K562 (cell line): ENCODE measurements around the gene MAP3K4. TPM values are rescaled to one million over a fixed set of nuclear protein-coding genes. Genes with fewer than 3 reads are reported as not detected.

Experiments used
- ATAC-seq: fragments of 200-7000 bp; cut with Tn5 transposase; 3 replicates; pipeline ENCODE4 v1.9.1; 2020; ENCODE audit warnings: moderate library complexity
- BruUV-seq: library from RNA; stranded (reverse); fragments of 400-500 nt; replicated peaks from 2 replicates; lab custom pipeline; 2021; lab: Mats Ljungman, UMichigan
- CTCF ChIA-PET: fragments of 300-600 bp; formaldehyde crosslinking; extraction: SDS; loops from one replicate; lab custom pipeline; 2021; ENCODE audit warnings: low intra/inter-chr PET ratio; lab: Yijun Ruan, JAX
- POLR2A ChIA-PET: fragments of 300-600, 350-650 bp; sonication (Branson Sonifier 250); formaldehyde crosslinking; extraction: SDS; loops from one replicate; lab custom pipeline; 2021; ENCODE audit warnings: antibody characterized with exemption, inconsistent platforms; lab: Yijun Ruan, JAX
- DNase-seq, 4 experiments: peaks; one replicate each; pipeline versions ENCODE4 v3.0.0 to v3.0.0-alpha.2; 2011 to 2018; ENCODE audit warnings: low spot score in 3 of 4, mixed read lengths in 3 of 4; ENCODE audit errors: extremely low read depth in 1 of 4
- FAIRE-seq: peaks from 2 replicates; lab custom pipeline; 2011; peaks lifted over from hg19 to GRCh38; lab: Jason Lieb, UNC
- H2AFZ ChIP-seq: 2 replicates; pipeline ENCODE4 v1.6.0; 2011; ENCODE audit warnings: low read depth, low read length, control low read depth, inconsistent platforms
- H3K27ac ChIP-seq: fragments of 200-600 bp; 3 replicates; pipeline ENCODE4 v1.8.0; 2011; ENCODE audit warnings: low read depth, mild to moderate bottlenecking, control low read depth, inconsistent platforms, low read length, moderate library complexity, mixed read lengths; ENCODE audit errors: extremely low read depth
- H3K27me3 ChIP-seq, 2 experiments: fragments of 300-600 bp in 1 of 2; 2 replicates in 1 of 2; 3 replicates in 1 of 2; pipeline versions ENCODE4 v1.6.0 to v1.8.0; 2011; ENCODE audit warnings: inconsistent platforms in 2 of 2, low read length in 2 of 2, mild to moderate bottlenecking in 1 of 2, mixed read lengths in 1 of 2, moderate library complexity in 1 of 2; ENCODE audit not compliant: control insufficient read depth in 2 of 2, insufficient read depth in 2 of 2
- H3K36me3 ChIP-seq: fragments of 300-600 bp; 3 replicates; pipeline ENCODE4 v1.8.0; 2011; ENCODE audit warnings: mild to moderate bottlenecking, low read length, inconsistent platforms; ENCODE audit not compliant: control insufficient read depth, insufficient read depth
- H3K4me1 ChIP-seq, 2 experiments: fragments of 200-600 bp in 1 of 2; replicated peaks in 1 of 2; 2 replicates in 1 of 2; 3 replicates in 1 of 2; pipeline versions ENCODE4 v1.5.1 to v1.8.0; 2011; ENCODE audit warnings: inconsistent platforms in 2 of 2, low read length in 2 of 2, mild to moderate bottlenecking in 1 of 2, mixed read lengths in 1 of 2, moderate library complexity in 1 of 2; ENCODE audit not compliant: control insufficient read depth in 2 of 2, insufficient read depth in 2 of 2
- H3K4me2 ChIP-seq: 2 replicates; pipeline ENCODE4 v1.6.1; 2011; ENCODE audit warnings: low read length, control low read depth, inconsistent platforms, mixed read lengths; ENCODE audit not compliant: insufficient read depth
- H3K4me3 ChIP-seq: fragments of 200-600 bp; sonication (generic), shearing (Covaris generic); 2 replicates; pipeline ENCODE4 v1.5.1; 2016; ENCODE audit warnings: control low read depth, inconsistent platforms
- H3K79me2 ChIP-seq: fragments of 200-600 bp; 3 replicates; pipeline ENCODE4 v1.8.0; 2011; ENCODE audit warnings: low read length, inconsistent platforms; ENCODE audit not compliant: control insufficient read depth, insufficient read depth
- H3K9ac ChIP-seq, 2 experiments: 2 replicates each; pipeline versions ENCODE4 v1.6.0 to v1.6.1; 2011; ENCODE audit warnings: low read depth in 2 of 2, low read length in 2 of 2, control low read depth in 1 of 2, inconsistent platforms in 1 of 2, mild to moderate bottlenecking in 1 of 2, mixed read lengths in 1 of 2; ENCODE audit not compliant: insufficient read depth in 1 of 2
- H3K9me1 ChIP-seq: one replicate; pipeline ENCODE4 v1.6.0; 2011; ENCODE audit warnings: inconsistent platforms, mild to moderate bottlenecking, low read length, moderate library complexity; ENCODE audit not compliant: control insufficient read depth, insufficient read depth
- H3K9me3 ChIP-seq: replicated peaks from 2 replicates; pipeline ENCODE4 v1.5.1; 2011; ENCODE audit warnings: low read depth, low read length, inconsistent platforms; ENCODE audit not compliant: control insufficient read depth, insufficient read depth
- H4K20me1 ChIP-seq: replicated peaks from 2 replicates; pipeline ENCODE4 v1.6.1; 2011; ENCODE audit warnings: low read length, inconsistent platforms, mixed read lengths; ENCODE audit not compliant: control insufficient read depth, insufficient read depth
- JUND ChIP-seq, 2 experiments: IDR thresholded peaks; 2 replicates in 1 of 2; 3 replicates in 1 of 2; pipeline ENCODE4 v1.6.1; 2011; ENCODE audit warnings: borderline replicate concordance in 2 of 2, low read depth in 2 of 2, low read length in 2 of 2, improper control_type of control experiment in 1 of 2, missing biosample characterization in 1 of 2, missing genetic modification characterization in 1 of 2, missing genetic modification reagents in 1 of 2
- RBM22 ChIP-seq: fragments of 200-400 bp; formaldehyde crosslinking; IDR thresholded peaks from 2 replicates; pipeline ENCODE4 v1.6.1; 2018; ENCODE audit warnings: low read length, low read depth; ENCODE audit not compliant: poor library complexity, severe bottlenecking
- XRCC5 ChIP-seq: fragments of 200-400 bp; formaldehyde crosslinking; IDR thresholded peaks from 2 replicates; pipeline ENCODE4 v1.6.1; 2017; ENCODE audit warnings: low read depth, mild to moderate bottlenecking, low read length
- ZNF431 ChIP-seq: sonication (generic); formaldehyde crosslinking; IDR thresholded peaks from 2 replicates; pipeline ENCODE4 v1.8.0; 2022; ENCODE audit warnings: mild to moderate bottlenecking, missing genetic modification reagents
- ZNF507 ChIP-seq: conservative IDR thresholded peaks from 2 replicates; pipeline ENCODE4 v1.6.1; 2017; ENCODE audit warnings: missing genetic modification characterization, missing compliant biosample characterization
- WGBS: fragments of 100-300 bp; shearing (Covaris generic); methylation state at CpG from one replicate; pipeline ENCODE4 v1.1.6; 2016; ENCODE audit warnings: low coverage, mixed read lengths; ENCODE audit not compliant: insufficient coverage; ENCODE audit errors: missing lambda C conversion rate; 5-methylcytosine and 5-hydroxymethylcytosine counted together
- in situ Hi-C: fragments of 300-500 bp; cut with MboI; formaldehyde crosslinking; loops from 4 replicates; pipeline ENCODE4 v1.15.0; 2018; ENCODE audit warnings: inconsistent platforms, mixed read lengths
- intact Hi-C: fragments of 100-400 bp; cut with micrococcal nuclease; formaldehyde crosslinking; loops from 2 replicates; pipeline ENCODE4 v1.14.2; 2022
- polyA plus RNA-seq, 8 experiments: library from polyadenylated mRNA; depleted of rRNA in 4 of 8; stranded (reverse) in 5 of 8; unstranded in 3 of 8; fragments of >200 nt; fragmentation: Nextera tagmentation in 2 of 8; fragmentation: Illumina TruSeq in 1 of 8; extraction: Ambion mirVana in 2 of 8; extraction: Trizol in 1 of 8; gene quantifications; 2 replicates each; pipeline versions ENCODE4 v1.2.1 to v1.2.3, GENCODE V29; 2011 to 2014; ENCODE audit warnings: inconsistent platforms in 1 of 8, missing spikeins in 1 of 8
- total RNA-seq, 7 experiments: library from RNA; depleted of rRNA in 6 of 7; stranded (reverse); fragments of >200 nt in 6 of 7; fragmentation: Illumina TruSeq in 2 of 7; extraction: Trizol in 2 of 7; gene quantifications; 2 replicates each; pipeline versions ENCODE4 v1.2.1 to v1.2.3, GENCODE V29; 2011 to 2021; ENCODE audit warnings: low replicate concordance in 1 of 7
- TF ChIP-seq, protein P1 (sequence below), 2 experiments: fragments of 450-650 bp; formaldehyde crosslinking in 1 of 2; IDR thresholded peaks; 2 replicates each; pipeline versions ENCODE4 v1.4.0 to v1.6.1; 2014 to 2020; ENCODE audit warnings: mild to moderate bottlenecking in 2 of 2, borderline replicate concordance in 1 of 2, low read depth in 1 of 2

MAP3K4 gene
- total and polyA plus RNA-seq, 9 of the 15 experiments (the other 6 are each of a cell fraction or from before 2014, with no cell fraction given) = 21.0 to 77.2 (median 48.9) TPM

DNA sequence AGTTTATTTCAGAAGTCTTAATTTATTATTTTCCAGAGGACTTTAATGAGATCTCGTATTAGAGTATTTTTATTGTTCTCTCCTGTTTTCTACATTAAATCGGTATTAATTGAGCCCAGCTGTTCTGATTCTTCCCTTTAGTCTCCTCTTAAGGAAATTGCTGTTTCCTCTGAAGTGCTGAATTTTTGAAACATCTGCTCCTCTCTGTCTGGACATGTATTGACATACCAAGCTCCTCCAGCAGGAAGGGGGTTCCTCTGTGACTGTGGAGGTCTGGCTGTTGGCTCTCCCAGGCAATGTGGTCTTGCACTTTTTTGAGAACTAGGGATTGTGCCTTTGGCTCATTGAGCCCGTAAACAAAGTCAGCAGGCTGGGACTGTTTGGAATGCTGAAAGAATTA lies 74.9 kb downstream of the MAP3K4 start:
- 80% methylated on average over 3 of the region's 3 CpGs for WGBS
- Histone ChIP-seq H2AFZ (no peak overlapping the region), H3K9ac (no peak overlapping the region), H3K4me2 (no peak overlapping the region), H3K36me3 (peaks cover 11% of the 10 kb centered on the region; the same call in 2 of the 3 replicates), H4K20me1 (no peaks in the 10 kb centered on the region), H3K79me2 (peaks cover 30% of the 10 kb centered on the region; the same call in 2 of the 3 replicates), H3K4me3 (no peak overlapping the region), H3K9me1 (no peaks in the 10 kb centered on the region)
- no TSS peak for BruUV-seq
- in situ Hi-C loops = no loop called here
- CTCF ChIA-PET = no interaction called here
- TF ChIP-seq ZNF431 (CRISPR knock-in tag) = 0 out of 2 replicates have a peak, but pooled peaks have one; percentile 64
- TF ChIP-seq ZNF507 (tag) = no peak
- TF ChIP-seq RBM22 = no peak
- TF ChIP-seq, all 486 proteins: peak for 1
- no peaks in the 10 kb centered on the region for H3K27me3 ChIP-seq
- H3K27ac ChIP-seq = no peak overlapping the region
- no peaks in the 10 kb centered on the region; a peak in 1 of 5 replicates for H3K4me1 ChIP-seq
- intact Hi-C loops = no loop called here
- ATAC-seq (no peak), FAIRE-seq (no peak), DNase-seq (no peak)
- H3K9me3 ChIP-seq = 0 out of 2 replicates have a peak, but pooled peaks cover under 1% of the 10 kb centered on the region
- POLR2A ChIA-PET = interaction anchor here (0.7 to 2.2 kb wide), 2 partner anchors 9 to 68 kb away, joined by 3 to 7 read pairs; no protein-coding TSS in a partner anchor

DNA sequence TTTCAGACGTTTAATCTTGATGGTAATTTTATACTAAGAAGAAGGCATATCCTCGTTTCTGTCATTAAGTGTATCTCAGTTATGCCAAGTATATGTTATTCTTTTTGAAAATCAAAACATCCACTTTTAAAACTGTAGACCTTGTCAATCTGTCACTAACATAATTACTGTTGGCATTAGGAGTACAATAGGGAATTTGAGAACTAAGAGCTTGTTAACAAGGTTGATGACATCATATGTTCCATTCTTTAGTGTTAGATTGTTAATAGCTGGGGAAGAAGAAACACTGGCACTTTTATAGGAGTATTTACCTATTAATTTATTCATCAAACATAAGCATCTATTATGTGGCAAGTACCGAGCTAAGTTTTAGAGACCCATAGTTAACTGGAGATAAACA lies 76.2 kb downstream of the MAP3K4 start:
- Histone ChIP-seq H3K36me3 (peaks cover 21% of the 10 kb centered on the region), H3K9me1 (no peaks in the 10 kb centered on the region), H3K9me3 (no peaks in the 10 kb centered on the region), H3K27me3 (no peaks in the 10 kb centered on the region), H2AFZ (no peak overlapping the region), H4K20me1 (no peaks in the 10 kb centered on the region), H3K27ac (no peak overlapping the region), H3K4me3 (no peak overlapping the region), H3K4me2 (no peak overlapping the region), H3K9ac (no peak overlapping the region), H3K79me2 (peaks cover 20% of the 10 kb centered on the region; the same call in 1 of the 3 replicates), H3K4me1 (no peaks in the 10 kb centered on the region; a peak in 1 of 5 replicates)
- intact Hi-C loops = no loop called here
- ATAC-seq = no peak
- no peak for FAIRE-seq
- BruUV-seq = no TSS peak
- no peak for DNase-seq
- 55% methylated on average over 3 of the region's 3 CpGs for WGBS
- CTCF ChIA-PET = no interaction called here
- POLR2A ChIA-PET = interaction anchor here (1.3 to 2.2 kb wide), 2 partner anchors 10 to 35 kb away, joined by 3 to 7 read pairs; no protein-coding TSS in a partner anchor
- in situ Hi-C loops = no loop called here
- no peak for TF ChIP-seq XRCC5
- TF ChIP-seq, protein P1, sequence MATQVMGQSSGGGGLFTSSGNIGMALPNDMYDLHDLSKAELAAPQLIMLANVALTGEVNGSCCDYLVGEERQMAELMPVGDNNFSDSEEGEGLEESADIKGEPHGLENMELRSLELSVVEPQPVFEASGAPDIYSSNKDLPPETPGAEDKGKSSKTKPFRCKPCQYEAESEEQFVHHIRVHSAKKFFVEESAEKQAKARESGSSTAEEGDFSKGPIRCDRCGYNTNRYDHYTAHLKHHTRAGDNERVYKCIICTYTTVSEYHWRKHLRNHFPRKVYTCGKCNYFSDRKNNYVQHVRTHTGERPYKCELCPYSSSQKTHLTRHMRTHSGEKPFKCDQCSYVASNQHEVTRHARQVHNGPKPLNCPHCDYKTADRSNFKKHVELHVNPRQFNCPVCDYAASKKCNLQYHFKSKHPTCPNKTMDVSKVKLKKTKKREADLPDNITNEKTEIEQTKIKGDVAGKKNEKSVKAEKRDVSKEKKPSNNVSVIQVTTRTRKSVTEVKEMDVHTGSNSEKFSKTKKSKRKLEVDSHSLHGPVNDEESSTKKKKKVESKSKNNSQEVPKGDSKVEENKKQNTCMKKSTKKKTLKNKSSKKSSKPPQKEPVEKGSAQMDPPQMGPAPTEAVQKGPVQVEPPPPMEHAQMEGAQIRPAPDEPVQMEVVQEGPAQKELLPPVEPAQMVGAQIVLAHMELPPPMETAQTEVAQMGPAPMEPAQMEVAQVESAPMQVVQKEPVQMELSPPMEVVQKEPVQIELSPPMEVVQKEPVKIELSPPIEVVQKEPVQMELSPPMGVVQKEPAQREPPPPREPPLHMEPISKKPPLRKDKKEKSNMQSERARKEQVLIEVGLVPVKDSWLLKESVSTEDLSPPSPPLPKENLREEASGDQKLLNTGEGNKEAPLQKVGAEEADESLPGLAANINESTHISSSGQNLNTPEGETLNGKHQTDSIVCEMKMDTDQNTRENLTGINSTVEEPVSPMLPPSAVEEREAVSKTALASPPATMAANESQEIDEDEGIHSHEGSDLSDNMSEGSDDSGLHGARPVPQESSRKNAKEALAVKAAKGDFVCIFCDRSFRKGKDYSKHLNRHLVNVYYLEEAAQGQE (IDR thresholded peaks at IDR 0.05; ENCODE audit: borderline replicate concordance) = no peak
- TF ChIP-seq, protein P1 (CRISPR knock-in tag; IDR thresholded peaks at IDR 0.05; ENCODE audit: low read depth) = no peak
- no peak for TF ChIP-seq JUND (IDR thresholded peaks at IDR 0.05; ENCODE audit: borderline replicate concordance, low read depth, low read length)
- TF ChIP-seq JUND (tag; IDR thresholded peaks at IDR 0.05; ENCODE audit: borderline replicate concordance, low read depth, low read length) = peak; percentile 25; the same call in 1 of the 3 replicates
